ENCODE data around the gene NKX6-2.

- TF ChIP-seq CTCF (conservative IDR thresholded peaks at IDR 0.05) (no peak), ZFX (IDR thresholded peaks at IDR 0.05) (no peak)
Observed at GRCh38 chr10:132766291-132766690, 19.7 kb downstream of the NKX6-2 start.

All from C4-2B (cell line).